Activated effector memory CD4-positive, alpha-beta T cell treated with anti-CD3 and anti-CD28 coated beads, Interleukin-2, amount 50 U/mL, for 16 hours (primary cell): ENCODE measurements around the gene TMEM156.
A peak's percentile ranks its signal among the peaks of the same experiment; 100 is the strongest.

ENCODE experiments used
- DNase-seq: peaks from one replicate; pipeline ENCODE4 v3.0.0-alpha.2; 2020

The TMEM156 gene, protein sequence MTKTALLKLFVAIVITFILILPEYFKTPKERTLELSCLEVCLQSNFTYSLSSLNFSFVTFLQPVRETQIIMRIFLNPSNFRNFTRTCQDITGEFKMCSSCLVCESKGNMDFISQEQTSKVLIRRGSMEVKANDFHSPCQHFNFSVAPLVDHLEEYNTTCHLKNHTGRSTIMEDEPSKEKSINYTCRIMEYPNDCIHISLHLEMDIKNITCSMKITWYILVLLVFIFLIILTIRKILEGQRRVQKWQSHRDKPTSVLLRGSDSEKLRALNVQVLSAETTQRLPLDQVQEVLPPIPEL

DNA sequence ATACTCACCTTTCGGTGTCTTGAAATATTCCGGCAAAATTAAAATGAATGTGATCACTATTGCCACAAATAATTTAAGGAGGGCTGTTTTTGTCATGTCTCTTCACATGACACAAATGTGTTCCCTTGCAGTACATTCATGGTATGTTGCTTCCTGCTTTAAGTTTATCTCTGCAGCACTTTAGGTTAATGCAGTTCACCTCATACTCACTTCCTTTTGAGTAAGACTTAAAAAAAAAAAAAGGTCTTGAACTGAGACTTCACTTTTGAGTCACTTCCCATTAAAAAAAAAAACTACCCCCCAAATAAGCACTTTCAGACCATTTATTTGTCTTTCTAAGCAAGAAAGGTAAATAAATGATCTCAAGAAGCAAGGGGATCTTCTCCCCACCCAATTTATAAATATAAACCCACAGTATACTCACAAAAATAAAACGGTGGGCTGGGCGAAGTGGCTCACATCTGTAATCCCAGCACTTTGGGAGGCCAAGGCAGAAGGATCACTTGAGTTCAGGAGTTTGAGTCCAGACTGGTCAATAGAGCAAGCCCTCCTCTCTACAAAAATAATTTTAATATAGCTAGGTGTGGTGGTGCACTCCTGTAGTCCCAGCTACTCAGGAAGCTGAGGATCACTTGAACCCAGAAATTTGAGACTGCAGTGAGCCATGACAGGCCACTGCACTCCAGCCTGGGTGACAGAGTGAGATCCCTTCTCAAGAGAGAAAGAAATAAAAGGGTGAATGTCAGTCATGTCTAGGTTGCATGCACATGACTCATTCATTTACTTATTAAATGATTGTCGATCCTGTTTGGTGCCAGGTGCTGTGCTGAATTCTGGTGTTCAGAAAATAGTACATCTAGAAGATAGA, at the start of gene TMEM156:
TMEM156 (minus strand) TSS at position 192 of the 868 bp plus-strand sequence; CDS start at position 96, 96 bp downstream.
- DNase-seq: peak; percentile 72

DNA sequence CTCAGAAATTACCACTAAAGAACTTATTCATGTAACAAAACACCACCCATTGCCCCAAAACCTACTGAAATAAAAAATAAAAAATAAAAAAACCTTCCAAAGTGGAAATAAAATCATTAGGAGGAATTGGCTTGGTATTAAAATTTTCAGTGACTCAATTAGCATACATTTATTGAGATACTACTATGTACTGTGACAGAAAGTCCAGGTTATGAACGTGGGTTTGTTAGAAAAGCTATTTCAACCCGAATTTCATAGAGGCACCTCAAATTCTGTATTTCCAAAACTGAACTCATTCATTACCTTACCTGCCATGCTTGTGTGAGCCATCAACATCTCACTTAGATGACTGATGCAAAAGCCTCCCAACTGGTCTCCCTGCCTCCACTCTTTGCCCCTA, 46.6 kb upstream of the TMEM156 start:
- DNase-seq: no peak

DNA sequence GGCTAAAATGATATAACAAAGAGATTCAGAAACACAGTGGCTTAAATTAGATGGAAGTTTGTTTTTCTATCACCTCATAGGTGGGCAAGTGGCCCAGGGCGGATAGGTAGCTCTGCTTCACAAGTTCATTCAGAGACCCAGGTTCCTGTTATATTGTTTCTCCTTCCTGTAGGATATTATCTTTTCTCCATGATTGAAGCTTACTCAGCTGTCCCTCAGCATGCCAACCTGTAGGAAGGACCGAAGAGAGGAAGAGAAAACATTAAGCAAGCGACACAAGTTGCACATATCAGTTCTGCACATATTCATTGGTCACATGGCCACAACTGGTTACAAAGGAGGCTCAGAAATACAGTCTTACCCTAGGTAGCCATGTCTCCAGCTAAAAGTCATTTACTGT, 36.7 kb upstream of the TMEM156 start:
- DNase-seq: no peak

DNA sequence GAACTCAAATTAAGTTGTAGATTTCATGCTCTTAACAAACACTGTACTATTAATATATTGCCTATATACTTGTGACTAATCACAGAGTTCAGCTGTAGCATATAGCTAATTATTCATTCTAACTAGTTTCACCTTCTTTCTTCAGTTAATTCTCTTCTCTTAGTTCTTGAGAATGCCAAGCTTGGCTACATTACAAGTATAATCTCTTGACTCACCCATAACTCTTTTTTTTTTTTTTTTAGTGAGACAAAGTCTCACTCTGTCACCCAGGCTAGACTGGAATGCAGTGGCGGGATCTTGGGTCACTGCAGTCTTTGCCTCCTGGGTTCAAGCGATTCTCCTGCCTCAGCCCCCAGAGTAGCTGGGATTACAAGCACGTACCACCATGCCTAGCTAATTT, 35.2 kb upstream of the TMEM156 start:
- DNase-seq: no peak

DNA sequence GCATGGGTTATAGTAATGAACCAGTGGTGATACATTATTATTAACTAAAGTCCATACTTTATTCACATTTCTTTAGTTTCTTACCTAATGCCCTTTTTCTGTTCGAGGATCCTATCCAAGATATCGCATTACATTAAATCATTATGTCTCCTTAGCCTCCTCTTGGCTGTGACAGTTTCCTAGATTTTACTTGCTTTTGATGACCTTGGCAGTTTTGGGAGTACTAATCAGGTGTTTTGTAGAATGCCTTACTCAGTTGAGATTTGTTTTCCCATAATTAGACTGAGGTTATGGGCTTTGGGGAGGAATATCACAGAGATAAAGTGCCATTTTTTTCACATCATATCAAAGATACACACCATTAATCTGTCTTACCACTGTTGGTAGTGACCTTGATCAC, 34.8 kb upstream of the TMEM156 start:
- DNase-seq: no peak

DNA sequence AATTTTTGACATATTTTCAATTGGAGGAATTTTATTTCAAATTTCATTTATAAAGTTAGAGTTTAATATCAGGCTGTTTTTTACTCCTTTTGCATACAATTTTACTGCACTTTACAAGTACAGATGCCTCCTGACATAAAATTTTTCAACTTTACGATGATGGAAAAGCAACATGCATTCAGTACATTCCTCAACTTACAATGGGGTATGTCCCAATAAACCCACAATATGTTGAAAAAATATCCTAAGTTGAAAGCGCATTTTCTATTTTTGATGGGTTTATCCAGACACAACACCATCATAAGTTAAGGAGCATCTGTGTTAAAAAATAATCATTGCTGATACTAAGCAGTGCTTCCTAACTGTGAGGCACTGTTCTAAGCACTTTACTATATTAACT, 34.2 kb upstream of the TMEM156 start:
- DNase-seq: no peak

DNA sequence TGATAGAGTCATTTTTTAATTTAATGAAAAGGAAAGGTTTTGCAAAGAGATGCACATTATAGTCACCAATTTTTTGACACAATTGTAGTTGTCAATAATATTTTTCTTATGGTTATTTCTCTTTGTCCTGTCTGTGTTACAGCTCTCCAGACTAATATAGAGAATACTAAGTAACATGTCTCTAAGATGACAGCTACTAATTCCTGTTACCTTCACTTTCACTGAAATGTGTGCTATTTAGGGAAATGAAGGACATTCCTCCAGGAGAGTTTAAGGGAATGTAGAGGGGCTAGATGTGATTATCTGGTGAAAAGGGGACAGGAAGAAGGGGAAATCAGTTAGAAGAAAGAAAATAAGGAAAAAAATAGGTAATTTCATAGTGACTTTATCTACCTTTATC, 31.2 kb upstream of the TMEM156 start:
- DNase-seq: no peak

DNA sequence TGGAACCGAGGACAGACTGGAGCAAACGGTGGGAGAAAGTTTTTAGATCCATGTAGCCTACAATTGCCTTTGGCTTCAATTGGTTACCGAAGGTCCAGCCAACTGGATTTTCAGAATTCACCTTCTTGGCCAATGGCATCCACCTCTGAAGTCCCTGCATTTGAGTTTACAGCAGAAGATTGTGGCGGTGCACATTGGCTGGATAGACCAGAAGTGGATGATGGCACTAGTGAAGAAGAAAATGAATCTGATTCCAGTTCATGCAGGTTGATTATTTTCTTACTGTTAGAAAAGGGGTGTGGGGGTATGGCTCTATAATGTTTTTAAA, 30.5 kb upstream of the TMEM156 start:
- DNase-seq: no peak

DNA sequence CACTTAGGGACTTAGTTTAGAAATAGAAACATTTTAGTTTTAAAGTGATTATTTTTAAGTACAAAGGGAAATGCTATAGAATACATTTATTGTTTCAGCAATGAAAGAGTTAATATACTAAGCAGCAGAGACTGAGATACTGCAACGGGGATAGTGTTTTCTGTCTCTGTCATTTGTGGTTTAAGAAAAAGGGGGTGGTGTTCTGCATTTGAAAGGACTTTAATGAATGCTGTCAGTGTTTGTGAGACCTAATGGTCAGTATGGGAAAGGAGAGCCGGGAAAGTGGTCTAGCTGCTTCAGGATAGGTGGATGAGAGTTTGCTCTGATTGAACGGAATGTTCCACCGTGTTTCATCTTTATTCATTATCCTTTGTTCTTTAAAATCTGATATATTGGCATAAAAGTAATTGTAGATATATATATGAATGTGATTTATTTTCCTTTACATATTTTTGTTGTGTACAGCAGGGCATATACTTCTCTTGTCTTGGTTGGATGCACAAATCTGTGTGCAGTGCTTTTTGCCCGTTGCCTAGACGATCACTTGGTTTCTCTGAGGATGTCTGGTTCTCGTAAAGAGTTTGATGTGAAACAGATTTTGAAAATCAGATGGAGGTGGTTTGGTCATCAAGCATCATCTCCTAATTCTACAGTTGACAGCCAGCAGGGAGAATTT, 30.0 kb upstream of the TMEM156 start, which contains the start of gene KLHL5:
KLHL5 (plus strand) TSS at position 139 of the 676 bp plus-strand sequence; CDS start at position 560, 421 bp downstream.
- DNase-seq: no peak

DNA sequence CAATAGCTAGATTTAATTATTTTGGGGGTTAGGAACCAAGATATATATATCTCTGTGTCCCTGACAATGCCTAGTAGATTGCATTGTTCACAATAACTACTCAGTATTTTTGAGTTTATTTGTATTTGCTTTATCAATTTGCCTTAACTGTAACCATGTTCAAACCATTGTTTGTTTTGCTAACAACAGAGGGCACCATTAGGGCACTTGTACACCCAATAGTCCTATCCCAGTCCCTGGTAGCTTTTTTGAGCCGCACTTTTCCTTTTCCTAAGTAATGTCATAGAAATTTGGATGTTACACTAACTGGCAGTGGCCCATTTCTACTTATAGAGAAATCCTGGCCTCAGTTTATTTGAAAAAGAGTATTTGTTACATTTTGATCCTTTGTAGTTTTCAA, 29.2 kb upstream of the TMEM156 start:
- DNase-seq: no peak

DNA sequence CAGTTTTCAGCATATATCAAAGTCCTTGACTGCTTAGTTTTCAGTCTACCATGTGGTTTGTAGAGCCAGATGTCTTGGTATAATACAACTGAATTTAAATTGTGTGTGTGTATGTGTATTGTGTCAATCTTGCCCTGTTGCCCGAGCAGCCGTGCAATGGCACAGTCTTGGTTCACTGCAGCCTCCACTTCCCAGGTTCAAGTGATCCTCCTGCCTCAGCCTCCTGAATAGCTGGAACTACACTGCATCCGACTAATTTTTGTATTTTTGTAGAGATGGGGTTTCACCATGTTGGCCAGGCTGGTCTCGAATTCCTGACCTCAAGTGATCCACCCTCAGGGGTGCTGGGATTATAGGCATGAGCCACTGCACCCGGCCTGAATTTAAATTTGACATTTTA, 23.8 kb upstream of the TMEM156 start:
- no peak for DNase-seq

DNA sequence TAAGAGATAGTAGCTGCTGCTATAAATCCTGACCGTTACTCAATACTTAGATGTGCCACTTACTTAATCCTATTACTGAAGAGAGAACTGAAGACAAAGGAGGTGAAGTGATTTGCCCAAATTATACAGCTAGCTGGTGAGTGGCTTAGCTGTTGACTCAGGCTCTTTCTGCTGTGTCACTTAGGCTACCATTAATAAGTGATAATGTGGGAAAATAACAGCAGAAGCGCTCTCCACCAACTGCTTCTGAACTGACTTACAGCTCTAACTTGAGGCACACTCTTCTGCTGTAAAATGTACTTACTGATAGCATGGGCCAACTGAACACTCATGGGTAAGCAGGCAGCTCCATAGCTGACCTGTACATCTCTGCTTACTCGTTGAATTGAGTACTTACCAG, 22.3 kb upstream of the TMEM156 start:
- no peak for DNase-seq

DNA sequence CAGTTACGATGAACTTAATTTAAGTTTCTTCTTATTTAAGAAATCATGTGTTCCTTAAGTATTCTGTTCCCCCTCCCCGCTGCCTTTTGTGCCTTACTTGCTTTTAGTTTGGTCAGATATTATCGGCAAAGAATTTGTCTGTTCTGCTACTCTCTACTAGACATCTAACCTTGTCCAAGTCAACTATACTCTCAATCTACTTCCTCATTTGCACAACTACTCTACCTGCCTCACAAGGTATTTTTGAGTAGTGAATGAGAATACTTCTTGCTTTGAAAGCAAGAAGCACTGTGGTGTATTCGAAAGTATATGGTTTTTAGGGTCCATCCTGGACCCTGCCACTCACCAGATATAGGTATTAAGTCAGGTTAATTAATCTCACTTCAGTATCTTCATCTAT, 21.8 kb upstream of the TMEM156 start:
- no peak for DNase-seq

DNA sequence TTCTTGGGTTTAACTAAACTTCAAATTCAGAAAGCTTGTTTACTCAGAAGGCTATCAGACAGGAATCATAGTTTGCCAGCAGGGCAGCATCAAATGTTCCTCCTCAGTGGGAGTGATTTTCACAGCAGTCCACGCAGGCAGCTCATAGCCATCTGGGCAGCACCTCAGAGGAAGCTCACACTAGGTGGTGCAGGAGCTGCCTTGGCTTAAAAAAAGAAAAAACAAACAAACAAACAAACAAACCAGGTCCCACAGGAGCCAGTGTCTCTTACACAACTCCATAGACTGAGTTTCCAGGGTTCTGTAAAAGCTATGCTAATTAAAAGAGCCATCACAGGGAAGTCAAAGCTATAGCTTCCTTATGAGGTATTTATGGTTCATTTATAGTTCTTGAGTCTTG, 19.3 kb upstream of the TMEM156 start:
- DNase-seq: no peak

DNA sequence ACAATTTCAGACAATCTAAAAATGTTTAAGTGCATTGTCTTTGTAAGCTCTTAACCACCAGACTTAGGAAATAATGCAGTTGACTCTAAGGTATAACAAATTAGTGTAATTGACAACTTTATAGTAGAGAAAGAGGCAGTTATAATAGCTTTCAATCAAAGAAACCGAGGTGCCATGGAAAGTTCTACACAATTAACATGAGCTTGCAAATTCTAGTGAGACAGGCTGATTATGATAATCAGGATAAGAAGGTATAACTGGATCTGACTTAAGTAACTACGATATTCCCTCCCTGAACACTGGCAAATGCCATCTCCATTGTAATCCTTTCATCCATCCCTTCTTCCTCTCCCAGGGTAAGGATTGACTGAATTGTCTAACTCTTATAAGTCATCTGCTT, 18.4 kb upstream of the TMEM156 start:
- DNase-seq: no peak

DNA sequence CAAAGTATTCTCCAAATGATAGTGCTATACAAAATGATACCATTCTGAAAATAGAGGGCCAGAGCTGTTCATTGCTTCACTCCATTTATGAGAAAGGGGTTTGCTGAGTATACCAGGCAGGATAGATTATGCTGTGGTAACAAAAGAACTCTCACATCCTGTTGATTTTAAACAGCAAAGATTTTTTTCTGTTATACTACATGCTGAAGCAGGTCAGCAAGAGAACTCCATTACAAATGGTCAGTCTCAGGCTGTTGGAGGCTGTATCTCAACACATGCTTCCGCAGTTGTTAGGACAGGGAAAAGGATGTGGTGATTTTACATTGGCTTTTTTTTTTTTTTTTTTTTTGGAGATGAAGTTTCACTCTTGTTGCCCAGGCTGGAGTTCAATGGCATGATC, 16.1 kb upstream of the TMEM156 start:
- DNase-seq: no peak

DNA sequence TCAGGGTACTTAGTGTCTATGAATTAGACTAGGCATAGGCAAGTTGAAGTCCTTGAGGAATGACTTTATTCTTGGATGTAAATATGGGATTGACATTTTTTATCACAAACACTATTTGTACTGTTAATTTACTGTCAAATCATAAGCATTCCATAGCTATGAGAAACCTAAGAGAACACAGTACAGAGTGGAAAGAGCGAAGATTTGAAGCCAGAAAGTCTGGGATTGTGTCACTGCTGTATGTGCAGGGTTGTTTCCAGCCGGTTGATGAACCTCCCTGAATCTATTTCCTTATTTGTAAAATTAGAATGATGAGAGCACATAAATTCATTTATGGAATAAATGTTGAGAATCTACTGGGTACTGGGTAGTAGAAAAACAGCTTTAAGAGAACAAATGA, 15.5 kb upstream of the TMEM156 start:
- no peak for DNase-seq

DNA sequence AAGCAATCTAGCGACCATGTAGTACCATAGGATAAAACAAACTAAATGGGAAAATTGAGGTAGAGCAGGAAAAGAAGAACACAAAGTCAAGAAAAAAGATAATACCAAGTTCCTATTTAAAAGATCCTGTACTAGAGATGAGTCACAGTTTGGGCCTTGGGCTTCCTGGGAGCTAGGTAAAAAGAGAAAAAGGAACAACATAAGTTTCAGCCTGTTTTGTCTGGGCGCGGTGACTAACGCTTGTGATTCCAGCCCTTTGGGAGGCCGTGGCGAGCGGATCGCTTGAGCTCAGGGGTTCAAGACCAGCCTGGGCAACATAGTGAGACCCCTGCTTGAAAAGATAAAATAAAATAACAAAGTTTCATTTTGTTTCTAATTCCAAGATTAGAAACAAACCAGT, 14.0 kb upstream of the TMEM156 start:
- no peak for DNase-seq

DNA sequence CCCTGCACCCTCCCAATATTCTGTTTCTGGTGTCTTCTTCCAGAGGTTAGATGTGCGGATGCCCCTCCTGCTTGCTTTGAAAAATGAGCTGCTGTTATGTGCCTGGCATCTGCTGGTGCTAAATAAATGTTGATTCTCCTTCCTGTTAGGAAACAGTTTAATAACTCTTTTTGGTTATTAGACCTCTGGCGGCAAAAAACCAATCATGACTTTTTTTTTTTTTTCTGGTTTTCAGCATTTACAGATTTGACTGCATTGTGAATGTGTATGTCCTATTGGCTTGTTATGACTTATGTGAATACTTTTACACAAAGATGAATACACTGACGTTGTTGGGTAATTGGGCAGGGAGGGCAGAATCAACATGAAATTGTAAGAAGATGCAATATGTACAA, 13.6 kb upstream of the TMEM156 start:
- DNase-seq: peak; percentile 70

DNA sequence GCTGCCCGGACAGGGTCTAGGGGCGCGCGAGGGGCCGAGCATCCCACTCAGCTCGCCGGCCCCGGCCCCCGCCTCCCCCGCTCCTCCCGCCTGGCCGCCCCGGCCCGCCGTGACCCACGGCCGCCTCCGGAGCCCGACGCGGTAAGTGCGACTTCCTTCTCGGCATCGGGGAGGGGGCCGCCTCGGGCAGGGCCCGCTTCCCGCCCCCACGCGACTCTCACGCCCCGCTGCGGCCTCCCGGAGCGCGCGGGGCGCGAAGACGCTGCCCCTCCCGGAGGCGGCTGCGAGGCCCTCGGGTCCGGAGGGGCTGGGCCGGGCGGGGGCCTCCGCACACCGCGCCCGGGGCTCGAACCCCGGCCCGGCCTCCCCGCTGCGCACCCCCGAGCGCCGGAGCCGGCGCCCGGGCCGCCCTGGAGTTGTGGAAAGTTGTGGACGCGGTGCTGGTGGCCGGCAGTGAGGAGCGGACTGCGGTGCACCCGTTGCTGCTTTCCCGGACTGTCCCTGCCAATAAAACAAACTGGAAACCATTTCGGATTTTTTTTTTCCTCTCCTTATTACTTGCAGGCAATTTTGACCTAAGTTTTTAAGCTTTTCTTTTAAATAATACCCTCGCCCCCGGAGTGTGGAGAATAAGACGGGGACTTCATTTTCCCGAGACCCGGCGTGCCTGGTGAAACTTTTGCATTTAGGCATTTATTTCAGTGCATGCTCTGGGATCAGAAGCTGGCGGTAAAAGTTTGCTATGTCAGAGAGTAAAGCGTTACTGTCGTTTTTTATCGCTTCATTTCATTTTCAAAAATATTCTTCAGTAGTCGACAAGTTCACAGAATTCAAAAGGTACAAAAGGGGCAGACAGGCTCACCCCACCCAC, 13.0 kb upstream of the TMEM156 start:
- peak; percentile 81 for DNase-seq

DNA sequence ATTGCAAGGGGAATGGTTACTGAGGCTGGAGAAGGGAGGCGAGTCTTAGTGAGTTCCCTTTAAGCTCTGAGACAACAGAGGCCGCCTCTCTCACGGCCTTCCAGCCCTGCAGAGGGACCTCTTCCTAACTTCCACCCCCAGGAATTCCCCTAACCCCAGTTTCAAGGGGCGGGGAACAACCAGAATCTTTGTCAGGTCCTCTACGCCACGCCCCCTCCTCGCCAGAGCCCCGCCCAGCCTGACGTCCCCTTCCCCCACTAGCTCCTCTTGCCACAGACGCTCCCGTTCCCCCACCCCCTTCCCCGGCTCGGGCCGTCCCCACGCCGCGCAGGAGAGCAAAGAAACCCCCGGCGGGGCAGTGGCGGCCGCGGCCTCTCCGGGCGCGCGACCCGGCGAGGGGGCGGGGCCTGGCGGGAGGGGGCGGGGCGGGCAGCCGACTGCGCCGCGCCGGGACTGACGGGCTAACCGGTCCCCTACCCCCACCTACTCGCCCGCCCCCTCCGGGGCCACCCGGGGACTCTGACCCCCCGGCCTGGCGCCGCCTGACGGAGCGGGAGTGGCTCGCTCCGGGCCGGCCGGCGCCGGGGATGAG, 12.3 kb upstream of the TMEM156 start:
- peak; percentile 98 for DNase-seq

DNA sequence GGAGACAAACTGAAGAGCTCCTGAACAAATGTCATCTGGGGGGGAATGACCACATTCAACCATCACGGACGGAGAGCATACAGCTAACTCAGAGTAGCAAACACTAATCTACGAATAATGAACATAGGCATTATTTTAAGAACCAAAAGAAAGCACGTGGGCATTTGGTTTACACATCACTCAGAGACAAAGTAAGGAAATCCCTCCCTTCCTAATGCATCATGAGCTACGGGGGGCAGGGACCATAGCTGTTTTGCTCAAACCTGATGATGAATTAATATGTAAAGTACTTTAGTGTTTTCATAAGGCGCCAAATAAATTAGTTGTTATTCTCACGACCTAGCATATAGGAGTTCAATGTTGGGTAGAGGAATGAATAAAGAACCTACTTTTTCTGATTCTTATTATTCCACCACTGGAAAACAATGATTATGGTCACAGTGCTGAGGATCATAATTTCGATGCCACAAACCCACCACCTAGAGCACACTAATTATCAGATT, 11.7 kb upstream of the TMEM156 start:
- DNase-seq: no peak
